Endodermal cell (in vitro differentiated cells): ENCODE data around the gene LY6G6D. TPM values are rescaled to one million over a fixed set of nuclear protein-coding genes. Genes with fewer than 3 reads are reported as not detected.

Experiments
- DNase-seq: peaks from one replicate; pipeline ENCODE4 v3.0.0-alpha.2; 2017
- H3K27ac ChIP-seq: 2 replicates; pipeline ENCODE4 v1.5.1; 2013; ENCODE audit warnings: mild to moderate bottlenecking, low read depth, low read length, moderate library complexity
- H3K27me3 ChIP-seq: 2 replicates; pipeline ENCODE4 v1.6.1; 2013; ENCODE audit warnings: mild to moderate bottlenecking, low read length, moderate library complexity; ENCODE audit not compliant: insufficient read depth, control insufficient read depth, poor library complexity, severe bottlenecking
- H3K36me3 ChIP-seq: 2 replicates; pipeline ENCODE4 v1.7.0; 2013; ENCODE audit warnings: mild to moderate bottlenecking, low read length, moderate library complexity; ENCODE audit not compliant: control insufficient read depth, insufficient read depth
- H3K4me1 ChIP-seq: one replicate; pipeline ENCODE4 v1.7.0; 2013; ENCODE audit warnings: low read length; ENCODE audit not compliant: control insufficient read depth, insufficient read depth
- H3K4me3 ChIP-seq: 2 replicates; pipeline ENCODE4 v1.5.1; 2013; ENCODE audit warnings: mild to moderate bottlenecking, low read length, moderate library complexity
- H3K9ac ChIP-seq: 2 replicates; pipeline ENCODE4 v1.6.1; 2013; ENCODE audit warnings: mild to moderate bottlenecking, low read length, moderate library complexity; ENCODE audit not compliant: poor library complexity, severe bottlenecking; ENCODE audit errors: extremely low read depth
- H3K9me3 ChIP-seq: 2 replicates; pipeline ENCODE4 v1.6.1; 2013; ENCODE audit warnings: mild to moderate bottlenecking, low read length, moderate library complexity; ENCODE audit not compliant: control insufficient read depth
- H3K27ac Mint-ChIP-seq: 2 replicates; pipeline ENCODE4 v1.8.0; 2020; ENCODE audit warnings: mixed read lengths
- H3K27me3 Mint-ChIP-seq: 2 replicates; pipeline ENCODE4 v1.8.0; 2021; ENCODE audit warnings: mild to moderate bottlenecking, mixed read lengths; ENCODE audit not compliant: insufficient read depth
- H3K36me3 Mint-ChIP-seq: 2 replicates; pipeline ENCODE4 v1.8.0; 2020; ENCODE audit warnings: low read depth, mixed read lengths
- H3K4me1 Mint-ChIP-seq: 2 replicates; pipeline ENCODE4 v1.8.0; 2020; ENCODE audit warnings: mixed read lengths
- H3K4me3 Mint-ChIP-seq: 2 replicates; pipeline ENCODE4 v1.8.0; 2020; ENCODE audit warnings: mild to moderate bottlenecking, moderate library complexity, mixed read lengths
- H3K9me3 Mint-ChIP-seq: 2 replicates; pipeline ENCODE4 v1.8.0; 2020; ENCODE audit warnings: mild to moderate bottlenecking, mixed read lengths
- CTCF ChIP-seq: fragments of 200-600 bp; sonication (generic); conservative IDR thresholded peaks from 2 replicates; pipeline ENCODE4 v1.5.0; 2021; ENCODE audit warnings: antibody characterized with exemption, mild to moderate bottlenecking
- WGBS, 2 experiments: methylation state at CpG; one replicate each; pipeline versions ENCODE4 v1.1.5 to v1.1.7; 2013; ENCODE audit warnings: missing lambda C conversion rate in 2 of 2, mixed read lengths in 1 of 2; ENCODE audit not compliant: insufficient coverage in 1 of 2, insufficient read length in 1 of 2; 5-methylcytosine and 5-hydroxymethylcytosine counted together
- total RNA-seq, 2 donors: library from RNA; stranded (reverse); fragmentation: NEBNext Ultra II Directional in 1 of 2; extraction: Animal tissue kit (Norgen Biotek cat#: 25700) in 1 of 2; gene quantifications; 2 replicates in 1 of 2; 3 replicates in 1 of 2; pipeline ENCODE4 v1.2.1, GENCODE V29; 2021

LY6G6D gene
- total RNA-seq, 2 donors from 2014 or later: not detected

- Histone ChIP-seq H3K9ac (no peak within 1 kb of the TSS), H3K27ac (no peak within 1 kb of the TSS), H3K27me3 (no peaks in the 10 kb centered on the region), H3K9me3 (no peaks in the 10 kb centered on the region), H3K36me3 (peaks cover 10% of the 10 kb centered on the region), H3K4me3 (no peak within 1 kb of the TSS), H3K4me1 (no peaks in the 10 kb centered on the region)
- no peaks in the 10 kb centered on the region for H3K9me3 Mint-ChIP-seq
- no peak within 1 kb of the TSS for H3K4me3 Mint-ChIP-seq
- no peak within 1 kb of the TSS for H3K27ac Mint-ChIP-seq
- 81 to 100% methylated on average over 1 to 4 of the region's 4 CpGs for WGBS, 2 experiments
- H3K36me3 Mint-ChIP-seq: peaks cover 10% of the 10 kb centered on the region
- H3K4me1 Mint-ChIP-seq: peaks cover 15% of the 10 kb centered on the region
- no peaks in the 10 kb centered on the region for H3K27me3 Mint-ChIP-seq
- no peak for DNase-seq
- no peak for TF ChIP-seq CTCF
Observed at GRCh38 chr6:31721351-31722020, 6.3 kb downstream of the LY6G6D start, which contains the start of gene LY6G6C. TSS of gene LY6G6C (minus strand) at chr6:31721746. CDS start at chr6:31721679, 67 bp downstream.

DNA sequence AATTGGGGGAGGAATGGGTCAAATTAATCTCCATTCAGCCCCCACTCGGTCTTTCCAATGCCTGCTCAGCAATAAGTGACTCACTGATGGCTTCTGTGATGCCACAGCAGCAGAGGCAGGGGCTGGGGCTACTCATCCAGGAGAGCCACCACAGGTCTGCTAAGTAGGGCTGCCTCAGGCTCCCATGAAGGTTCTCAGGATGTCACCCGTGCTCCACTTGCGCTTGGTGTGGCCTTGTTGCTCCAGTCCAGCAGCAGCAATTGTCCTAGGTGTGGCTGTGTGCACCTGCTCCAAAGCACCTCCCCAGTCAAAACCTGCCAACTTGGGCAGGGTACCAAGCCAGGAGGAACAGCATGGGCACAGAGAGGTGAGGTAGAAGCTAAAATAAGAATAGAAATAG, 7.0 kb downstream of the LY6G6D start:
- H3K9me3 ChIP-seq: no peaks in the 10 kb centered on the region
- no peak overlapping the region for H3K4me3 ChIP-seq
- H3K27ac ChIP-seq: no peak overlapping the region
- Mint-ChIP-seq H3K27ac (no peak overlapping the region), H3K9me3 (no peaks in the 10 kb centered on the region), H3K36me3 (peaks cover 17% of the 10 kb centered on the region), H3K4me1 (peaks cover 15% of the 10 kb centered on the region), H3K27me3 (no peaks in the 10 kb centered on the region), H3K4me3 (no peak overlapping the region)
- H3K9ac ChIP-seq: no peak overlapping the region
- WGBS, 2 experiments: 87 to 100% methylated on average over 1 to 3 of the region's 3 CpGs
- DNase-seq: no peak
- TF ChIP-seq CTCF: no peak
- H3K27me3 ChIP-seq: no peaks in the 10 kb centered on the region
- H3K36me3 ChIP-seq: peaks cover 17% of the 10 kb centered on the region
- no peaks in the 10 kb centered on the region for H3K4me1 ChIP-seq

- H3K4me3 ChIP-seq: no peak within 1 kb of the TSS
- TF ChIP-seq CTCF: no peak
- Mint-ChIP-seq H3K4me3 (no peak within 1 kb of the TSS), H3K27me3 (no peaks in the 10 kb centered on the region), H3K9me3 (no peaks in the 10 kb centered on the region), H3K27ac (no peak within 1 kb of the TSS), H3K36me3 (peaks cover 27% of the 10 kb centered on the region), H3K4me1 (peaks cover 5% of the 10 kb centered on the region)
- no peaks in the 10 kb centered on the region for H3K27me3 ChIP-seq
- peak; percentile 52 for DNase-seq
- no peak within 1 kb of the TSS for H3K9ac ChIP-seq
- no peaks in the 10 kb centered on the region for H3K4me1 ChIP-seq
- H3K27ac ChIP-seq: no peak within 1 kb of the TSS
- no peaks in the 10 kb centered on the region for H3K9me3 ChIP-seq
- WGBS, 2 experiments: 93 to 95% methylated on average over 31 to 46 of the region's 46 CpGs
- H3K36me3 ChIP-seq: peaks cover 29% of the 10 kb centered on the region
Observed at GRCh38 chr6:31723245-31723979, 8.3 kb downstream of the LY6G6D start, which contains the start of gene MPIG6B. TSS of gene MPIG6B (plus strand) at chr6:31723373. CDS start at chr6:31723384, 11 bp downstream.
